HuH-7.5 (cell line): ENCODE data around the gene SMURF1.

Experiments
- DNase-seq: peaks from one replicate; pipeline ENCODE4 v3.0.0; 2011; ENCODE audit warnings: low spot score

SMURF1 gene

GRCh38 chr7:99004216-99004615 is 139.7 kb downstream of the SMURF1 start:
- no peak for DNase-seq

- no peak for DNase-seq
Observed at GRCh38 chr7:99003419-99003818, 140.5 kb downstream of the SMURF1 start.

- DNase-seq, result no peak
Observed at GRCh38 chr7:99002827-99003212, 141.1 kb downstream of the SMURF1 start.

GRCh38 chr7:99002148-99002826 is 141.6 kb downstream of the SMURF1 start:
- no peak for DNase-seq

DNA sequence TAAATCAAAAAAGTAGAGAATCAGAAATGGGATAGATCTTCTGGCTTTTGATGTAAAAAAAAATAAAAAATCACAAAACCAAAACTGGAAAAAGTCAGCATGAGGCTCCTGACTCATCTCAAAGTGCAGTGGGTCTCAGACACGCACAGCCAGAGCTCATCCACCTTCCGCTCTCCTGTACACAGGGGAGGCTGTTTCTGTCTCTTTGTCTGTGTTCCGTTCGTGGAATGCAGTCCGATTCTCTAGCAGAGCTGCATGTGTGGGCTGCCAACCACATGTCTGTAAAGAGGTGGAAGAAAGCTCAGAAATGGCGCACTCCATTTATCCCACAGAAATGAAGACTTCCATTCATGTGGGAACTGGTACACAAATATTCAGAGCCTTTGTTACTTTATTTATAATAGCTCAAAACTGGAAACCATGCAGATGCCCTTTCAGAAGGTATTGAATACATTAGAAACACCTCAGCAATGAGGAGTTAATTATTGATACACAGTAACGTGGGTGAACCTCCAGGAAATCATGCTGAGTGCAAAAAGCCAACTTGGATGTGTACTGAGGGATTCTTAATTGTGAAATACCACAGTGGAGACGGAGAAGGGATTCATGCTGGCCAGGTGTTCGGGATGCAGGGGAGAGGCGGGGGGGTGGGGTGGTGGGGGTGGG is 142.3 kb downstream of the SMURF1 start:
- no peak for DNase-seq

- no peak for DNase-seq
Observed at GRCh38 chr7:99000904-99001465, 142.9 kb downstream of the SMURF1 start.

- DNase-seq, result no peak
Observed at GRCh38 chr7:99000196-99000903, 143.6 kb downstream of the SMURF1 start.

GRCh38 chr7:98998821-98999725 is 144.8 kb downstream of the SMURF1 start:
- no peak for DNase-seq

GRCh38 chr7:98997846-98998245 is 146.1 kb downstream of the SMURF1 start:
- DNase-seq, result no peak

GRCh38 chr7:98996150-98996552 is 147.8 kb downstream of the SMURF1 start:
- no peak for DNase-seq

DNA sequence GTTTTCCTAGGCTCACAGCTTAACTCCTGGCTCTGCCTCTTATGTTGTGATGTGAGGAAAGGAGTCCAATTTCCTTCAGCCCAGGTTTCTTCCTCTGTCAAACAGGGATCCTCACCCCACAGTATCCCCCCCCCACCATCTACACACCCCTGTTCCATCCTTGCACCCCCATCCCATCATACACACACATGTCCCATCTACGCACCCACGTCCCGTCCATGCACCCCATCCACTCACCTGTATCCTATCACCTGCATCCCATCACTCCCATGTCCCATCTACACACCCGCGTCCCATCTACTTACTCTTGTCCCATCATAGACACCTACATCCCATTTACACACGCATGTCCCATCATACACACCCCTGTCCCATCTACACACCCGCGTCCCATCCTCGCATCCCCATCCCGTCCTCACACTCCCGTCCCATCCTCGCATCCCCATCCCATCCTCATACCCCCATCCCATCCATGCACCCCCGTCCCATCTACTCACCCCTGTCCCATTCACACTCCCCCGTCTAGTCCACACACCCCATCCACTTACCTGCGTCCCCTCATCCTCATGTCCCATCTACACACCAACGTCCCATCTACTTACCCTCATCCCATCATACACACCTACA is 148.3 kb downstream of the SMURF1 start:
- no peak for DNase-seq

DNA sequence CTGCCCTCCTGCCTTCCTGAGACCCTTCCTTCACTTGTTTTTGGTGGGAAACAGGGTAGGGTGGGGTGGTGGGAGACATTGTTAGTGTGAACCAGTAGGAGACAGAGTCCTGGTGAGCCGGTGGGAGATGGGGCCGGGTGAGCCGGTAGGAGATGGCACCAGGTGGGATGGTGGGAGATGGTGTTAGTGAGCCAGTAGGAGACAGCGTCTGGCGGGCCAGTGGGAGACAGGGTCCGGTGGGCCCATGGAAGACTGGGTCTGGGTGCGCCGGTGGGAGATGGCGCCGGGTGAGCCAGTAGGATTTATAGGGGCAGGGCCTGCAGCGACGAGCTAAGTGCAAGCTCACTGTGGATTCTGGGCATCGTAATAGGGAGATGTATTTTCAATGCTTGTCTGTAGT is 148.8 kb downstream of the SMURF1 start:
- no peak for DNase-seq

DNA sequence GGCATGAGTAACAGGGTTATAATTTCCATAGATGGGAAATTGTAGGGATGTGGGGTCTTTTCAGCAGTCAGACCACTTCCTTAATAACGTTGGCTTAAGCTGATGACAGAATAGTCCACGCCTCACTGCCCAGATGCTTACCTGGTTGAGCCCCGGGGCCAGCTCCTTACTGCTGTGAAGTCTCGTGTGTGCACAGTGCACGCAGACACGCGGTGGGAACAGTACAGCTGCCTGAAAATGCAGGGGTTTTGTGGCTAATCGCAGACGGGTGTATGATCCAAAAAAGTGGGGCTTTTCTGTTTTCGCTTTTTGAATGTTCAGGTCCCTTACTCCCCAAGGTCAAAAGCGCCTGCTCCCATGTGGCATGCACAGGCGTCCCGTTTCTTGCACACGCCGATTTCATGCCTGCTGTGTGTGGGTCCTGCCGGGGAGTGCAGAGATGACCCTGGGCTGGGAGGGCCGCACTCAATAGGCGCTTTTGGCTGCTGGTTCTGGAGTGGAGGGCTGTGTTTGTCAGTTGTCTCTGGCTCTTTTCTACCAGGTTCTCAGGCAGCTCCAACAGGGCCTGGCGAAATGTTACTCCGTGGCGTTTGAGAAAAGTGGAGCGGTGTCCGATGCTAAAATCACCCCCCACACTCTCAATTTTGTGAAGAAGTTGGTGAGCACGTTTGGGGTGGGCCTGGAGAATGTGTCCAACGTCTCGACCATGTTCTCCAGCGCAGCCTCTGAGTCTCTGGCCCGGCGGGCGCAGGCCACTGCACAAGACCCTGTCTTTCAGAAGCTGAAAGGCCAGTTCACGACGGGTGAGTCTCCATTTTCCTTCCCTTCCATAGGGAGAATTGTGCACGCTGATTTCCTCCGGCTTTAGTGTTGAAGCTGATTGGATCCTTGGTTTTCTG is 149.6 kb downstream of the SMURF1 start:
- no peak for DNase-seq

DNA sequence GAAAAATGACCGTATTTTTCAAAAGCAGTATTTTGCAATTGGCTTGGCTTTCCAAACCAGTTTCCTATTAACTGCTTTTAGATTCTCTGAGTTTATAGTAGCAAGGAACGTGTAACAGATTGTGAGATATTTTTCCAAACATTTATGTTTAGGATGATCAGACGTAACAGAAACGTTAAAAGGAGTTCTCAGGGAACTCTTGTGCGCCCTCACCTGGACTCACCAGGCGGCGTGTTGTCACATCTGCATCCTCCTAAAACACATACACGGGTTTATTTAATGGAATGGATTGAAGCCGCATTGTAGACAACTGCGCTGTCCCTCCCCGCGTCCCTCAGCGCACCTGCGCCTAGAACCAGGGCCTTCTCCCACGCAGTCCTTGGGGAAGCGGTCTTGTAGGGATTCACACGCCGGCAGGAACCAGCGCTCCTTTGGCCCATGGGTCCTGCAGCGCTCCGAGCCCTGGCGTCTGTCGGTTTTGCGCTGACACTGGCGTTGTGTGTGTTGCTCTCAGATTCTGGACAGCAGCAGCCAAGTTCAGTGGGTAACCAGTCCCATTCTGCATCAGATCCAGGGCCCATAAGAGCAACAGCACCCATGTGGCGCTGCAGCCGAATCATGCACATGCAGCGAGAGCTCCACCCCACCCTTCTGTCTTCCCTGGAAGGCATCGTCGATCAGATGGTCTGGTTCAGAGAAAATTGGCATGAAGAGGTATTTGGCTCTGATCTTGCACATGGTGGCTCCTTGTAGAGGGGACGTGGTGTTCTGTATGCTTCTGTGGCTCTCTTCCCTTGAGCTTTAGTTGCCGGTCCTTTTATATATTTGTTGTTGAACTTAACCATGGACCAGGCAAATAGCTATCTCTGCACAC is 150.6 kb downstream of the SMURF1 start:
- peak; percentile 38 for DNase-seq

DNA sequence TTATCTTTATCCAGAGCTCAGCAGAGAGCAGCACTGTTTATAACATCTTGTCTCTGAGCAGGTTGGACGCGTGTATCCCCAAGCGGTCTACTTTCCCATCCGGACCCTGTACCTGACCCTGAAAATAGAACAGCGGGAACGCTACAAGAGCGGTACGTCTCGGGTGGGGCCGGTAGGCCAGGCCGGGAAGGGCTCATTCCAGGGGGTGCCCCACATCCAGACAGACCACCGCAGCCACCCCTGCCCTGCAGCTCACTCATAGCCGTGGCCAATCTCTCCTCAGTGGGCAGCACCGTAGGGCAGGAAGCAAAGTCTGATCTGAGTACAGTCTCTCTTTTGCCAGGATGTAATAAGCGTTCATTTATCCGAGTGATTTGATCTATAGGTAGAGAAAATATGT is 151.8 kb downstream of the SMURF1 start:
- DNase-seq, result no peak

DNA sequence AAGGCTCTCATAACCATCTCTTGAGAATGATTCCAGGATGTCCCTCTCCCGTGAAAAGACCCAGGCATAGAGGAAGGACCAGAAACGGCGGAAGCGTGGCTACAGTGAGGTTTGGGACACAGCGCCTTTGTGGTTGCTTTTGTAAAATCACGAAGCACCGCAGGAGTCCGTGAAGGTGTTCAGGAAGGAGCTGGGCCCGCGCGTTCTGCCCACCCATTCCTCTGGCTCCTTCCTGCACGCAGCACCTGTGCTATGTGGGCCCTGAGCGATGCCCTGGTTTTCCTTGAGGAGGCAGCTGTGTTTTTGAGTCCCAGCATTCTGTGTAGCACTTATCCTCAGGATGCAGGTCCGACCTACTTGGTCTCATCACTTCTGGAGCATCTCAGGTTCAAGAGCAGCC is 152.8 kb downstream of the SMURF1 start:
- no peak for DNase-seq

DNA sequence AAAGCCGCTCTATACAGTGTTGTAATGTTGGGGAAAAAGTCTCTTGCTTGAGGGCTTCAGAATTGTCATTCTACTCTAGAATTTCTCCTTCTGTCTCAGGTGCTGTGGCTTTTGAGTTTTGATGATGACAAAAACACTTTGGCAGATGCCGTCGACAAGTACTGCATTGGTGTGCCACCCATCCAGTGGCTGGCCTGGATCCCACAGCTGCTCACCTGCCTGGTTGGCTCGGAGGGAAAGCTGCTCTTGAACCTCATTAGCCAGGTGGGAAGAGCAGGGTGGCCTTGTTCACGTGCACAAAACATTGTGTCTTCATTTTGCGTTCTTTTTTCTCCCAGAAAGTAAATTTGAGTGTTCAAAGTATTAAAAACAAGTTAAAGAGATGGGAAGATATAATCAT is 153.6 kb downstream of the SMURF1 start:
- no peak for DNase-seq

DNA sequence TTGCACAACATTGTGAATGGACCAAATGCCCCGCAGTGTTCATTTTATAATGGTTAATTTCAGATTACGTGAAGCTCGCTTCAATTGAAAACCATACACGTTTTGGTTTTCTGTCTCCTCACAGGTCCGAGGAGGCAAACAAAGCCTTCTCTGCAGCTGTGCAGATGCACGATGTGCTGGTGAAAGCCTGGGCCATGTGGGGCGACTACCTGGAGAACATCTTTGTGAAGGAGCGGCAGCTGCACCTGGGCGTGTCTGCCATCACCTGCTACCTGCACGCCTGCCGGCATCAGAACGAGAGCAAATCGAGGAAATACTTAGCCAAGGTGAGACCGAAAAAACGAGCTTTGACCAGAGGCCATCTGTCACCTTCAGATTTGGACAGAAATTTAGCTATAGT is 155.3 kb downstream of the SMURF1 start:
- DNase-seq, result no peak

DNA sequence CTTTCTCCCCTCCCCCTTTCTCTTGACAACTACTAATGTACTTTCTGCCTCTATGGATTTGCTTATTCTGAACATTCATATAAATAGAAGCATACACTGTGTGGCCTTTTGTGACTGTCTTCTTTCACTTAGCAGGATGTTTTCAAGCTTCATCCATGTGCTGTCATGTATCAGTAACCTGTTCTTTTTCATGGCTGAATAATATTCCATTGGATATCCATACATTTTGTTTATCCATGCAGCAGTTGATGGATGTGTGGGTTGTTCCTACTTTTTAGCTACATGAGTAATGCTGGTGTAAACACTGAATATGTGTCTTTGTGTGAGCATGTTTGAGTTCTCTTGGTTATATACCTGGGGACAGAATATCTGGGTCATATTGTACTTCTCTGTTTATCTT is 158.0 kb downstream of the SMURF1 start:
- no peak for DNase-seq
